HL-60/S4 (cell line): ENCODE results near the gene PEAK1.
"Not testable (repeated sequence)": the region's sequence is repeated elsewhere in the genome, so short reads cannot be mapped to it uniquely, and the experiment has no call there.

Experiments used
- in situ Hi-C: fragments of 300-500 bp; cut with MboI; formaldehyde crosslinking; loops from 2 replicates; pipeline ENCODE4 v1.14.3; 2022; ENCODE audit warnings: low sequenced_read_pairs

Gene PEAK1

DNA sequence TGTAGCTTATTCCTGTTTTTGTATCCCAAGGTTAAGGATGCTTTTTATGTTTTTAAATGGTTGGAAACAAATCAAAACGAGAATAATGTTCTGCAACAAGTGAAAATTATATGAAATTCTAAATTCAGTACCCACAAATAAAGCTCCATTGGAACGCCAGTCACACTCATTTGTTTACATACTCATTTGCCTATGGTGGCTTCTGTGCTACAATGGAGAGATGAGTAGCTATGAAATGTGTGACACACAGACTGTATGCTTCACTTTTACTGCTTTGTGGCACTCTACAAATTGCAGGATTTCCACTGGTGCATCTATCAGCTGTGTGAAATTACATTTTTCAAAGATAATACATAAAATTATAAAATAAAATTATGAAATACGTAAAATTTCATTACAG is 236.8 kb downstream of the PEAK1 start:
- in situ Hi-C loops: no loop called here

DNA sequence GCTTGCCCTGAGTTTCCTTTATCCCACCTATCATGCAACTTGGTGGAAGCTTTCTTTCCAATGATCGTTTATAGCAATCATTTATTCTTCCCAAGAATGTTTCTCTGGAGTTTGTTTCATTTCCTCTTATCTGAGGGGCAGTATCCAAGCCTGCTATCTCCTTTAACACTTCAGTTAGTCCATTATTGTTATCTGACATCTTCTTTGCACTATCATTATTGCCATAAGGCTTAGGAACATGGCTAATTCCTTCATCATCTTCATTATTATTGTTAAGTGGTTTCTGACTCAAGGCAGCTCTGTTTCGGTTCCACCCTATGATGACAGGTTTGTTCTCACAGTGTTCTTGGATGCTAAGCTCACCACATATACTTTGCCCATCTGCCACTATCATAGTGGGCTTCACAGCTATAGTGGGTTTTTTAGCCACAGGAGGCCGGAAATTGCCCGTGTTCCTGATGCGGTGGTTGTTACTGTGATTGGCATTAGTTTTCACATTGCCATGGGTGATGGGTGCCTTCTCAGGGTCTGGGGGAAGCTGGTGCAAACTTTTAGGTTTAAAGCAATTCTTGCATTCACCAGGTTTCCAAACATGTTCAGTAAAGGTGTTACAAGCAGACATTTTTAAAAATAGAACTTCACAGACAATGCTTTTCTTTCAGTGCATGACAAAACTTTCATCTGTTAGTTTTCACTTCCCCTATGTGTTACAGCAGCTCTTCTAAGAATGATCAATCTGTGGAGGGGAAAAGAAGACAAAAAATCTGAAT is 238.4 kb downstream of the PEAK1 start:
- in situ Hi-C loops: no loop called here

DNA sequence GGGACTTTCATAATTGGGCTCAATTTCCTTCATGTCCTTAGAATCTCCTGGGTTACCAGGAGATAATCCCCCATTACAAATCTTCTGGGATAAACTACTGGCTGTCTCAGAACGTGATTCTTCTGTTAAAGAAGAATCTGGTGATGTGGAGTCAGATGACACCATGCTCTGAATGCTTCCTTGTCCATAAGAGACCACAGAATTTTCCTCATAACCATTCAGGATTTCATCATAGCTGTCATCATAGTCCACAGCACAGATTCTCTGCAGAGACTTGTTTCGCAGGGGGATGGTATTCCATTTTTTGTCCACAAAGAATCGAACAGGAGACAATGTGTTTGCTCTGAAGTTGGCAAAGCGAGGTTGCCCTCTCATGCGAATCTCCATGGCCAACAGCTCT is 239.1 kb downstream of the PEAK1 start:
- in situ Hi-C loops: no loop called here

DNA sequence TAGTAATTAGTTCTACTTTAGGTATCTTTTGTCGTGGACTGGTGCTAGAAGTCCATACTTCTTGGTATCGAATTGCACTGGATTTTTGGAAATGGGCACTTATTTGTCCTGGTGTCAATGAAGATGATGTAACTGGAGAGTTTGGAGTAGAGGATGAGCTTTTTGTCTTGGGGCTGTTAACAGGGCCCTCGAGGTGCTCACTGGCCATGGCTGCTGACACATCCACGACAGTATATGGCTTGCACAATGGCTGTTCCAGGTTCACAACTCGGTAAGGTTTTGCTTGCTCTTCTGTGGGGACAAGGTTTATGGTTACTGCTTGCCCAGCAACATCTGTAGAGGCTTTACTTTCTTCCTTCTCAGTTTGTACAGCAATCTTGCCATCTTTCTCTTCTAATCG is 239.6 kb downstream of the PEAK1 start:
- in situ Hi-C loops: no loop called here

DNA sequence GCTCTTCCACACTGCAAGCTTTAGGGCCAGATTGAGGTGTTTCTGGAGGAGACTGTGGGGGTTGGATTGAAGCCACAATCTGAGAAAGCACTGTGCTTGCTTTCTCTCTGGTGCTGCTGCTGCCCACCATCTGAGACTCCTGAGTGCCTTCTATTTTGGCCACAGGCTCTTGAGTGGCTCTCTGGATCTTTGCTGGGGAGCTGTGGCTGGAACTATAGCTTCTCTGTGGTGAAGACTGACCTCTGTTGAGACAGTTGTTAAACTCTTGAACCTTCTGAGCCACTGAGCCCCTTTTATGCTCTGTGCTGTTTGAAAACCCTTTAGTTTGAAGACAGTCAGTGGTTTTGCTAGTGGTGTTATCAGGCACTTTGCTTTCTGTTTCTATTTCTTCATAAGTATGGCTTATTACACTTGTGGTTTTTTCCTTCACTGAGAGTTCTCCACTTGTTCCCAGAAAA is 240.3 kb downstream of the PEAK1 start:
- in situ Hi-C loops: no loop called here

DNA sequence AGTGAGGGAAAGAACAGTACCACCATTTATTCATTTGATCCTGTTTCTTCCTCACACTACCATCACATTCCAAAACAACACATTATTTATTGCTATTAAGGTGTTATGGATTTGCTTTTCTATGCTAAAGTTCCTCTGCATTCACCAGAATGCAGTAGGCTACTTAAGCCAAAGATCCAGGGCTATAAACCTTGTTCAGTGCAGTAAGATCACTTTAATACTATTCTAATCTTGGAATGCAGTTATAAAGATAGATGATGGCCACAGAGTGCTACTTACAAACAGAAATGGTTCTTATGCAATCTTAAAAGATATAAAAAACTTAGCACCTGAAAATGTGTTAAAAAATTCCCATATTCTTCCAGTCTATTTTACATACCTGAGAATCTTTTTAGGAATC is 241.5 kb downstream of the PEAK1 start:
- in situ Hi-C loops: no loop called here

DNA sequence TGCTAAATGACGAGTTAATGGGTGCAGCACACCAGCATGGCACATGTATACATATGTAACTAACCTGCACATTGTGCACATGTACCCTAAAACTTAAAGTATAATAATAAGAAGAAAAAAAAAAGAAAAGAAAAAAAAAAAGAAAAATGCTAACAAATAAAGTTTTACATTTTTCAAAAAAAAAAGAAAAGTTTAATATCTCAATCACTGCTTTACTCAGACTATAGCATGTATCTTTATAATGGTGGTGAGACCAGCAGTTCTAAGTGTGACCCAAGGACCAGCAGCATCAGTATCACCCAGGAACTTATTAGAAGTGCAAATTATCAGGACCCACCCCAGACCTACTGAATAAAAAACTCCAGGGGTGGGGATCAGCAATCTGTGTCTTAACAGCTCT is 243.8 kb downstream of the PEAK1 start:
- in situ Hi-C loops: not testable (repeated sequence)

DNA sequence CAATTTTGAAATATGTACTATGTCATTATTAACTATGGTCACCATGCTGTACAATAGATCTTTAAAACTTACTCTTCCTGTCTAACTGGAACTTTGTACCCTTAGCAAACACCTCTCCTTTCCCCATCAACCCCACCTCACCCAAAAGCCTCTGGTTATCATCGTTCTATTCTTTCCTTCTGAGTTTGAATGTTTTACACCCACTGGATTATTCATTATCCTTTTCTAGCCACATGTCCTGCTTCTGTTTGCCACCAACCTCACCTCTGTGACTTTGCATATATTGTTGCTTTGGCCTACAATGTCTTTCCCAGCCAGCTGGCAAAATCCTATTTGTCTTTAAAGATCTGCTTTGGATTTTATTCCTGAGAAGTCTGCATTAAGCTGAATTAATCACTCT is 246.4 kb downstream of the PEAK1 start:
- in situ Hi-C loops: no loop called here

DNA sequence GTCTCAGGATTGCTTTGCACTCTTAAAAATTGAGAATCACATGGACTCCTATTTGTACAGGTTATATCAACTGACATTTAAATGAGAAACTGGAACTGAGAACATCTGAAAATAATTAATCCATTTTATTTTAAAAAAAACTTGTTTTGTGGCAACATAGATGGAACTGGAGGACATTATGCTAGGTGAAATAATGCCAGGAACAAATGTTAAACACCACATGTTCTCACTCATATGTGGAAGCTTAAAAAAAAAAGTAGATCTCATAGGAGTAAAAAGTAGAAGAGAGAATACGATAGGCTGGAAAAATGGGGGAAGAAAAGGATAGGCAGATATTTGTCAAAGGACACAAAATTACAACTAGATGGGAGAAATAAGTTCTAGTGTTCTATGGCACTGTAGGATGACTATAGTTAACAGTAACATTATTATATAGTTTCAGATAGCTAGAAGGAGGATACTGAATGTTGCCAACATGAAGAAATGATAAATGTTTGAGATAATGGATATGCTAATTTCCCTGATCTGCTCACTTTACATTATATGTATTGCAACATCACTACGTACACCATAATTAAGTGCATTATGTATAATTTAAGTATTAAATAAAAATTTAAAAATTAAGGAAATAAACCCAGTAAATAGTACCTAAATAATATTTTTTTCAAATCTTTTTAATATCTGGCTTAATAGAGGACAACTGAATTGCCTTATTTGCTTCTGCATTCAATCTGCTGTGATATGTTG is 248.5 kb downstream of the PEAK1 start:
- in situ Hi-C loops: no loop called here

DNA sequence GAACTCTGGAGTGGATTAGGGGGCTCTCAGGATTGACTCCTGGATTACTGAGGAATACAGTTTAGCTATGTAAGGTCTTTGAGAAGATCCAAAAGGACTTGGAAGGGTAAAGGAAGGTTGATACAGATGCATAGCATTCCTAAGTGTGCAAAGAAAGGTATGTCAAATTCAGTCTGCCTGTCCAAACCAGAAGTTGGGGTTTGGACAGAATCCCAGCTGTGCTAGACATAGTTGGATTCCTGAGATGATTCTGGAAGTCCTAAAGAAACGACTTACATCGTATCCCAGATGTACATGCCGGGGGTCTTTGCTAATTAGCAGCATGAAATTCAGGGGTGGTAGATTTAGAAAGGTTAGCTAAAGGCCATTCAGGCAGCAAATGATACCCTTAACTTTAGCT is 251.3 kb downstream of the PEAK1 start:
- in situ Hi-C loops: no loop called here

DNA sequence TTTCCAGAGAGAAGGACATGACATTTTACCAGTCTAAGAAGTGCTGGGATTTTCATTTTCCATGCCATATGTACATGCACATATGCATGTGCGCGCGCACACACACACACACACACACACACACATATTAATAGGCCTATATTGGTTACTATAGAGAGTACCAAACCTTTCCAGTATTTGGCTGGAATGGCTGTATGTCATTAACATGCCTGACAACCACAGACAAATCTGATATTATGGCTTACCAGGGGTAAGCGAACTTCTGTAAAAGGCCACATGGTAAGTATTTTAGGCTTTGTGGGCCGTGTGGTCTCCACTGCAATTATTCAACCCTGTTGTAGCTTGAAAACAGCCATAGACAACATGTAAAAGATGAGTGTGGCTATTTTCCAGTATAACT is 251.8 kb downstream of the PEAK1 start:
- in situ Hi-C loops: no loop called here

DNA sequence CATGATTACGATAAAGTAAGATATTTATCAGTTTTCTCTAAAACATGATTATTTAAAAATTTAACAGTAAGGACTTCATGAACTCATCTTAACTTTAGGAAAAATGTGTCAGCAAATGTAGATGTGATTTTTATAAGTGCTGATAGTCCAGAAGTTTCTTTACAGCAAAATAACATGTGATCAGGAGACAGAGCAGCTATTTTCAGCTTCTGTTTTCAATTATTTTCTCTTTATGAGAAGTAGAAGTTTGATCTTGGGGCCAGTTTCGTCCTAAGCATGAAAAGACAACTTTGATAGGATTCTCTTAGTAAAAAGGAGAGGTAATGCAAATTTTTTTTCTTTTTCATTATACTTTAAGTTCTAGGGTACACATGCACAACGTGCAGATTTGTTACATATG is 252.5 kb downstream of the PEAK1 start:
- in situ Hi-C loops: no loop called here

DNA sequence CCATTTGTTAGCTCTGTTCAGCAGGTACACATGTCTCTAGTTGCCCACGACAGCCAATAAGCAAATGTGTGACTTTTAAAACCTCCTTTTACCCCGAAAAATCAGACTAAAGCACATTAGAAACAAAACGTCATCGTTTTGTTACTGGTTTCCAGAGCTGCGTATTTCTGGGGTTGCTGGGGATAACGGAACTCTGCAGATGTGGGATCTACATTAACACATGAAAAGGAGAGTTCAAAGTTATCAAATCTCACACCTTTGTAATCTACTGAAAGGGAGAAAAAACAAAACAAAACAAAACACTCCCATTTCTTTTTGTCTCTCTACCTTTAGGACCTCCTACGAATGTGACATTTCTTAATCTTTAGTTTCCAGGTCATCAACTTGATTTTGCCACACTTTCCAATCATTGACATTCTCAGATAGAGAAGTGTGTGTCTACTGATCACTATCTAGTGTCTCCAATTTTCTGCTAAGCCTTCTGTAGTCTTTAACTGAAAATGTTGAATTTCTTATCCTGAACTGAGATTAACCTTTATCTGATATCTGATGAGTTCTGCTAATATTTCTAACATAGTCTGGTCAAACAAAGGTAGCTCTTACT is 256.0 kb downstream of the PEAK1 start:
- in situ Hi-C loops: no loop called here

DNA sequence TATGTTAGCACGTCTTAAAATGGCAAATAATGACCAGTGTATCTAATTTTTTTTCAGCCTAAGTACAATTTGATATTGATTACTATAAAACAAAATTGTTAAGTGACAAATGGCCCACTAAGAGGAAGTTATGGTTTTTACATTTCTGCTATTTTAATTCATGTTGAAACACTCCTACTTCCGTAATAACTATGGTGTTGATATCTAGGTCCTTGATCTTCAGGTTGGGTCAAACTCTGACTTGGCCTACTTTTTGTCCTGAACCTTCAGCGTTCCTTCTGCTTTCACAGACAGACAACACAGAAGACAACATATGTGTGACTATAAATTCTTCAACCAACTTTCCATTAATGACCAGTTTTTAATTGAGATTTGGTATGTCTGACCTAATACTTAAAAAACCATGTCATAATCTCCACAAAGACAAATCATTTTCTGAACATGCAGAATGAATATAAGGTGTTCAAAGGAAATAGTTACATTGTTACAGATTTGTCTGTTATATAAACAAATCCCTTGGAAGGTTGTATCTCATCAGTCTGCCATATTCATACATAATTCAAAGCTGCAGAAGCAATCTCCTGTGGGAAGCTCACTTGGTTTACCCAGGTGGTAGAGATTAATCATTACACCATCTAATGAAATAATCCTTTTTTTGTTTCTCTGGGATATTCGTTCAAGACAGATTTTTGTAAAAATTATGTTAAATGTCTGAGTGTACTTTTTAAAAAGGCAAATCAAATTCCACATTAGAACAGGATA is 256.9 kb downstream of the PEAK1 start:
- in situ Hi-C loops: no loop called here

DNA sequence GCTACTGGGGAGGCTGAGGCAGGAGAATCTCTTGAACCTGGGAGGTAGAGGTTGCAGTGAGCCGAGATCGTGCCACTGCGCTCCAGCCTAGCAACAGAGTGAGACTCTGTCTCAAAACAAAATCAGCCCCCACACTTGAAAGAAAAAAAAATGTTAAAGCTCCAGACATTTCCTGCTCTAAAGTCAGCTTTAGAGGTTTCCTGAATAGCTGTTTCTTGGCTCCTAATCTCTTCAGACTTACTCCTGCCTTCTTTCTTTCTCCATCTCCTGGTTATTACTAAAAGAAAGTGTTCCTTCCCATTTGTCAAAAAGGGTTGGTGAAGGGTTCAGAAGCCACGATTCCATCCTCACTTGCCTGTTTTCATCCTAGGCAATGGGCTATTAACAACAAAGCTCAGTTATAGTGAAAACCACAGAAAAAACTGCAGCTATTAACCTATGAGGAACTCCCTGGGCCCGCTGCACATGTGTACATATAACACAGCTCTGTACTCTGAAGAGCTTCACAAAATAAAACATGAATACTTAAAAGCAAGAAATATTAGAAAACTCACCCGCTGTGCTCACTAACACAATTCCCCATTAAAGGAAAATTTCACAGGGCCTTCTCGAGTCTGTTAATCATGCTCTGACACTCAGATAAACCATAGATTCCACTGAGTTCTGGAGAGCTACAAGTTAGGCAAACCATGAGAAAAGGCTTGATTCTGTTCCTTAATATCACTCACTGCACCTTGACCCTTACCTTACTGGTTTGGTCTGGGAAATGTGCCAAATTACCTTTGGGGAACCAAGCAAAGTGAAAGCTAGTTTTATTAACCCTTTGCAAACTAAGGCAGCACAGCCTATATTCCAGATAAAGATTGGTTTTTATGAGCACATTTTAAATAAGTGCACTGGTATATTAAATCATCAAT is 259.1 kb downstream of the PEAK1 start:
- in situ Hi-C loops: no loop called here

DNA sequence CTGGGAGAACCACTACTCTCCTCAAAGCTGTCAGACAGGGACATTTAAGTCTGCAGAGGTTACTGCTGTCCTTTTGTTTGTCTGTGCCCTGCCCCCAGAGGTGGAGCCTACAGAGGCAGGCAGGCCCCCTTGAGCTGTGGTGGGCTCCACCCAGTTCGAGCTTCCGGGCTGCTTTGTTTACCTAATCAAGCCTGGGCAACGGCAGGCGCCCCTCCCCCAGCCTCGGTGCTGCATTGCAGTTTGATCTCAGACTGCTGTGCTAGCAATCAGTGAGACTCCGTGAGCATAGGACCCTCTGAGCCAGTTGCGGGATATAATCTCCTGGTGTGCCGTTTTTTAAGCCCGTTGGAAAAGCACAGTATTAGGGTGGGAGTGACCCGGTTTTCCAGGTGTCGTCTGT is 263.9 kb downstream of the PEAK1 start:
- in situ Hi-C loops: not testable (repeated sequence)

DNA sequence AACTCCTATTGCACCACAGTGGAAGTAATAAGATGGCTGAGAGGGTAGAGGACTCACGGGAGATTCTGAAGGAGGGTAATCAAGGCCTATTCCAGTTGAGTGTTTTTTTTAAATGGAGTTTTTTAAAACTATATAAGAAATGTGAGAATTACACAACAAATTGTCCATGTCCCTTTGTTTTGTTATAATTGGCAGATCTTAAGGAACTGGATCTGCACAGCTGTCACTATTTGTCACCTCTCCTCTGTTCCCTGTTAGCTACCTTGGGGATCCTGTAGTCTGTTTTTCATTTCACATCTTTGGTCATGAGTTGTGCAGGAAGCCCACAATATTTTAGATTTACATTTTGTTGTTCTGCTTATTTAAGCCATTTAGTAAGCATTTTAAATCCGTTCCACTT is 271.7 kb downstream of the PEAK1 start:
- in situ Hi-C loops: no loop called here

DNA sequence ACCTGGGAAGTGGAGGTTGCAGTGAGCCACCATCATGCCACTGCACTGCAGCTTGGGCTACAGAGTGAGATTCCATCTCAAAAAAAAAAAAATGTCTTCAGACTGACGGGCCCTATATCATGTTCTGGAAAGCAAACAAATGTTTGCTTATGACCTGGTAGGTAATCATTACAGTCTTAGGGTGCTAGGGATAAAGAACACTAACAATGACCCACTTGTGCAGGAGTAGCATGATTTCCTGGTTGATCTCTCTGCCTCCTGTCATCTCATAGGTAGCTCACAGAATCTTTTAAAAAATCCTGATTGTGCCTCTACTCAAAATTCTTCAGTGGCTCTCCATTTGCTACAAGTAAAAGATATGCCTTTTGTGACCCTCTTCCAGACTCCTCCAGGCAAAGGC is 274.5 kb downstream of the PEAK1 start:
- in situ Hi-C loops: no loop called here

DNA sequence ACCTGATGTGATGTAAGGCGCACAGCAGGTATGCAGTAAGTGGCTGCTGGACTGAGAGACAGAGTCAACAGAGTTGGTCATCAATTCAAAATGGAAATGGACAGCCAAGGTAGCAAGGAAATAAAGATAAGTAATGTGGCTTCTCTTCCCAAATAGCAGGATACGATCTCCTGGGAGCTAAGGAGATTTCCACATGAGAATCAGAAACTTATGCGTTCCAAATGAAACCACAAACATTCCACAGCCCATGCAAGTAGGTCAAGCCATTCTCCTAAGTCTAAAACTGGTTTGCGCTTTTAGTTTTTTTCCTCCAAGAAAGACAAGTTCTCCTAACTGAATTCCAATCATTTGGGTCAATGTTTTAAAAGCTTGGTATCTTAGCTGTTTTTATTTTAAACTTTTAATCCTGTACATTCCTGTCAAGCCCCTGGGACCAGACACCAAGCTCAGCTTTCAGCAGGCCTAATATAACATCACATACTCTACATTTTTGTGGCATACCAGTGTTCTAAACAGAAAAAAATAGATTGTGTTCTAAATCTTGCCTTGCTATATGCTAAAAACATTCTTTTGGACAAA is 275.3 kb downstream of the PEAK1 start:
- in situ Hi-C loops: no loop called here

DNA sequence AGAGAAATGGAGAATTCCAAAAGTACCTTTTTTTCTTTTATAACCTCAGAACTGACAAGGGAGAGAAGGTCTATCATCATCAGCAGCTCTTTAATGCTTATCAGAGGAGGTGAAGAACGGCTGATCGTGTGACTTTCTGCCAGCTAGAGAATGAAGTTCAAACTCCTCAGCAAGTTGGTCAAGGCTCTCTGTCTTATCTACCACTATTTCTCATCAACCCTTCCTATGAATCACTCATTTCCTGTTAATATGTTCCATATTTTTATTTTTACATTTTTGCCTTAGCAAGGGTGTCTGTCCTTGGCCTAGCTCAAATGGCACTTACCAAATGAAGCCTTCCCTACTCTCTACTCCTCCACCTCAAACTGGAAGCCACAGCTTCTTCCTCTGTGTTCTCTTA is 275.9 kb downstream of the PEAK1 start:
- in situ Hi-C loops: no loop called here
